ENCODE results near the gene ZNF219. TPM values are rescaled to one million over a fixed set of nuclear protein-coding genes. Genes with fewer than 3 reads are reported as not detected.

Gene ZNF219
- total and polyA plus RNA-seq, 2 donors, result 11.2 to 21.9 TPM

Other genes starting within 250 kb of the ZNF219 start
- 26.7 TPM for gene RNASE3, start 207.3 kb downstream of the ZNF219 start, total RNA-seq
- gene RNASE3, start 207.3 kb downstream of the ZNF219 start, polyA plus RNA-seq, result 1.2 TPM
- gene RNASE2, start 143.2 kb downstream of the ZNF219 start, total RNA-seq, result 49.1 TPM
- 16.6 TPM for gene RNASE2, start 143.2 kb downstream of the ZNF219 start, polyA plus RNA-seq
- gene METTL17, start 108.7 kb downstream of the ZNF219 start, total RNA-seq, result 64.2 TPM
- gene METTL17, start 108.7 kb downstream of the ZNF219 start, polyA plus RNA-seq, result 99.5 TPM
- gene SLC39A2, start 99.4 kb downstream of the ZNF219 start, total RNA-seq, result 1.5 TPM
- gene SLC39A2, start 99.4 kb downstream of the ZNF219 start, polyA plus RNA-seq, result 7.0 TPM
- 19.8 TPM for gene NDRG2, start 73.6 kb downstream of the ZNF219 start, total RNA-seq
- 77.8 TPM for gene NDRG2, start 73.6 kb downstream of the ZNF219 start, polyA plus RNA-seq
- gene TPPP2, start 68.4 kb downstream of the ZNF219 start, total RNA-seq, result not detected
- gene TPPP2, start 68.4 kb downstream of the ZNF219 start, polyA plus RNA-seq, result 0.30 TPM
- gene RNASE13, start 63.8 kb downstream of the ZNF219 start, total RNA-seq, result not detected
- not detected for gene RNASE13, start 63.8 kb downstream of the ZNF219 start, polyA plus RNA-seq
- gene RNASE7, start 56.3 kb downstream of the ZNF219 start, total RNA-seq, result 0.47 TPM
- gene RNASE7, start 56.3 kb downstream of the ZNF219 start, polyA plus RNA-seq, result 1.6 TPM
- gene RNASE8, start 40.8 kb downstream of the ZNF219 start, total RNA-seq, result not detected
- not detected for gene RNASE8, start 40.8 kb downstream of the ZNF219 start, polyA plus RNA-seq
- 6.9 TPM for gene ARHGEF40, start 28.4 kb downstream of the ZNF219 start, total RNA-seq
- gene ARHGEF40, start 28.4 kb downstream of the ZNF219 start, polyA plus RNA-seq, result 6.5 TPM
- gene TMEM253, start 2.4 kb upstream of the ZNF219 start, total RNA-seq, result 0.14 TPM
- 0.98 TPM for gene TMEM253, start 2.4 kb upstream of the ZNF219 start, polyA plus RNA-seq
- gene OR5AU1, start 57.4 kb upstream of the ZNF219 start, total RNA-seq, result not detected
- 0.05 TPM for gene OR5AU1, start 57.4 kb upstream of the ZNF219 start, polyA plus RNA-seq
- gene HNRNPC, start 170.8 kb upstream of the ZNF219 start, total RNA-seq, result 968 TPM
- gene HNRNPC, start 170.8 kb upstream of the ZNF219 start, polyA plus RNA-seq, result 909 TPM
- 0.19 TPM for gene RPGRIP1, start 181.4 kb upstream of the ZNF219 start, total RNA-seq
- gene RPGRIP1, start 181.4 kb upstream of the ZNF219 start, polyA plus RNA-seq, result 0.30 TPM

Measured in thymus (tissue), 2 donors.